OCI-LY3 (cell line): ENCODE data around the gene PLXDC2.

Experiments used
- H2AFZ ChIP-seq: fragments of 200-600, 300-600 bp; shearing (Covaris generic); 2 replicates; pipeline ENCODE4 v1.6.0; 2014; ENCODE audit warnings: antibody characterized with exemption, low read depth, low read length
- H3K27ac ChIP-seq: fragments of 200-600, 300-600 bp; sonication (generic); 2 replicates; pipeline ENCODE4 v1.5.1; 2014; ENCODE audit warnings: mild to moderate bottlenecking, low read length, moderate library complexity, mixed read lengths
- H3K27me3 ChIP-seq: fragments of 200-600, 300-600 bp; sonication (generic); 2 replicates; pipeline ENCODE4 v1.6.1; 2014; ENCODE audit warnings: low read depth, low read length, mixed read lengths
- H3K36me3 ChIP-seq: fragments of 200-600, 300-600 bp; sonication (generic); replicated peaks from 2 replicates; pipeline ENCODE3; 2014; ENCODE audit warnings: low read depth, low read length, mixed read lengths
- H3K4me1 ChIP-seq: fragments of 300-600, 200-600 bp; sonication (generic); 2 replicates; pipeline ENCODE4 v1.6.1; 2014; ENCODE audit warnings: low read length, mixed read lengths
- H3K4me2 ChIP-seq: fragments of 200-600, 300-600 bp; sonication (generic); 2 replicates; pipeline ENCODE4 v1.6.1; 2014; ENCODE audit warnings: low read length, mixed read lengths
- H3K4me3 ChIP-seq: fragments of 300-600, 200-600 bp; sonication (generic); 2 replicates; pipeline ENCODE4 v1.5.1; 2014; ENCODE audit warnings: antibody characterized with exemption, mild to moderate bottlenecking, low read length, moderate library complexity
- H3K79me2 ChIP-seq: fragments of 300-600, 200-600 bp; shearing (Covaris generic); 2 replicates; pipeline ENCODE4 v1.6.1; 2014; ENCODE audit warnings: mild to moderate bottlenecking, low read length, mixed read lengths
- H3K9ac ChIP-seq: fragments of 300-600, 200-600 bp; shearing (Covaris generic); 2 replicates; pipeline ENCODE4 v1.6.0; 2014; ENCODE audit warnings: mild to moderate bottlenecking, low read length, moderate library complexity
- H3K9me3 ChIP-seq: fragments of 200-600, 300-600 bp; shearing (Covaris generic); 2 replicates; pipeline ENCODE4 v1.6.1; 2014; ENCODE audit warnings: low read length, mixed read lengths; ENCODE audit not compliant: insufficient read depth
- H4K20me1 ChIP-seq: fragments of 200-600, 300-600 bp; sonication (generic); 2 replicates; pipeline ENCODE4 v1.6.1; 2016; ENCODE audit warnings: low read length, mixed read lengths; ENCODE audit not compliant: insufficient read depth
- CTCF ChIP-seq: fragments of 200-600, 300-600 bp; sonication (generic); IDR thresholded peaks from 2 replicates; pipeline ENCODE4 v1.5.1; 2014; ENCODE audit warnings: antibody characterized with exemption, low read length, low read depth
- EZH2phosphoT487 ChIP-seq: fragments of 200-600 bp; shearing (Covaris generic); IDR thresholded peaks from 2 replicates; pipeline ENCODE4 v1.6.1; 2018; ENCODE audit warnings: antibody characterized with exemption, mixed run types, low read depth

The PLXDC2 gene

DNA sequence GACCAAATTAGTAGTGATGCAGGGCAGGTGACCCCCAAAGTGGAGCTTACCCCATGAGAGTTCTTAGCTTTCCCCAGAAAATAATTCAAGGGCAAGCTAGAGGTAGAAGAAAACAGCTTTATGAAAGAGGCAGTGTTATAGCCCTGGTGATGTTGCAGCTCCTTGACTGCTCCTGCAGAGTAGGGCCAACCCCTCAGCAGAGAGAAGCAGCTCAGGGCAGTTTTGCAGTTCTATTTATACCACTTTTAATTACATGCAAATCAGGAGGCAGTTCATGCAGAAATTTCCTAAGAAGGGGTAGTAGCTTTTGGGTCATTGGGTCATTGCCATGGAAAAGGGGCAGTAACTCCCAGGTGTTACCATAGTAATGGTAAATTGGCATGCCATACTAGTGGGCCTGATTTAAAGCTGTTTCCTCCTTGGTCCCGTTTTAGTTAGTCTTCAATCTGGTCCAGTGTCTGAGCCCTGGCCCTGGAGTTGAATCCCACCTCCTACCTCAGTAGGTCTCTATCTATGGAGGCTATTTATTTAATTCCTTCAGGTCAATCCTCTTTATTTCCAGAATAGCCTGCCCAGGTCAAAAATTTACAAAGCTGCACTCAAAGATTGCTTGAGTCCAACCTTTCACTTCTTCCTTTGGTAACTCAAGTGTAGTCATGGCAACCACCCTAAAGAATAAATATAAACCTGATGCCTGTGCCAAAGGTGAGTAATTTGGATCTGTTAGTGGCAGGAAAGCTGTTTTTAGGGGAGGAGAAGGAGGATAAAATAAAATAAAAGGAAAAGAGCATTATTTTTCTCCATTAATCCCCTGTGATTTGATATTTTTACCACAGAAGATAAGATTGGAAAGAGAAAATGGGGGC lies 29.5 kb downstream of the PLXDC2 start:
- H4K20me1 ChIP-seq, result no peaks in the 10 kb centered on the region
- H3K27ac ChIP-seq, result no peak overlapping the region
- H2AFZ ChIP-seq, result no peak overlapping the region
- TF ChIP-seq CTCF (no peak), EZH2phosphoT487 (no peak)
- H3K4me3 ChIP-seq, result no peak overlapping the region
- no peaks in the 10 kb centered on the region for H3K79me2 ChIP-seq
- H3K4me1 ChIP-seq, result no peaks in the 10 kb centered on the region
- no peaks in the 10 kb centered on the region for H3K9me3 ChIP-seq
- H3K36me3 ChIP-seq, result no peaks in the 10 kb centered on the region
- no peak overlapping the region for H3K9ac ChIP-seq
- no peaks in the 10 kb centered on the region for H3K27me3 ChIP-seq
- H3K4me2 ChIP-seq, result no peak overlapping the region

DNA sequence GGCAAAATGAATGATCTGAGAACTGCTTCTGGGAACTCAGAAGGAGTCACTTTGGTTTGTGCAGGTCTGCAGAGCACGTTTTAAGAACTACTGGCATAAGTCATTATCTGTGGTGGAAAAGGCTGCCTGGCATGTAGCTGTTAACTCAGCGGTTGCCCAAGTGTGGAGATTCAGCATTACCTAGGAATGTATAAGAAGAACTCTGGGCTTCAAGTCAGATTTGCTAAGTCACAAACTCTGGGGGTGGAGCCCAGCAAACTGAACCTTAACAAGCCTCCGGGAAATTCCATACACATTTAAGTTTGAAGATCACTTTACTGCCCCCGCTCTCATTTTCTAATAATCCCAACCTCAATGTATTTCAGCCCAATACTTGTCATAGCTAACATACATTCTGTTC lies 31.1 kb downstream of the PLXDC2 start:
- H3K9ac ChIP-seq, result no peak overlapping the region
- no peaks in the 10 kb centered on the region for H3K9me3 ChIP-seq
- H3K79me2 ChIP-seq, result no peaks in the 10 kb centered on the region
- no peak overlapping the region for H3K4me2 ChIP-seq
- H3K4me3 ChIP-seq, result no peak overlapping the region
- H3K27me3 ChIP-seq, result no peaks in the 10 kb centered on the region
- no peaks in the 10 kb centered on the region for H4K20me1 ChIP-seq
- TF ChIP-seq CTCF (no peak), EZH2phosphoT487 (no peak)
- no peaks in the 10 kb centered on the region for H3K36me3 ChIP-seq
- H3K27ac ChIP-seq, result no peak overlapping the region
- H3K4me1 ChIP-seq, result no peaks in the 10 kb centered on the region
- no peak overlapping the region for H2AFZ ChIP-seq

- Histone ChIP-seq H3K9ac (no peak overlapping the region), H3K27ac (no peak overlapping the region), H3K79me2 (no peaks in the 10 kb centered on the region), H2AFZ (no peak overlapping the region), H3K4me1 (no peaks in the 10 kb centered on the region), H3K27me3 (no peaks in the 10 kb centered on the region), H3K4me2 (no peak overlapping the region), H3K9me3 (no peaks in the 10 kb centered on the region), H4K20me1 (no peaks in the 10 kb centered on the region), H3K36me3 (no peaks in the 10 kb centered on the region), H3K4me3 (no peak overlapping the region)
- TF ChIP-seq EZH2phosphoT487 (no peak), CTCF (no peak)
Observed at GRCh38 chr10:19848226-19848985, 32.2 kb downstream of the PLXDC2 start.

DNA sequence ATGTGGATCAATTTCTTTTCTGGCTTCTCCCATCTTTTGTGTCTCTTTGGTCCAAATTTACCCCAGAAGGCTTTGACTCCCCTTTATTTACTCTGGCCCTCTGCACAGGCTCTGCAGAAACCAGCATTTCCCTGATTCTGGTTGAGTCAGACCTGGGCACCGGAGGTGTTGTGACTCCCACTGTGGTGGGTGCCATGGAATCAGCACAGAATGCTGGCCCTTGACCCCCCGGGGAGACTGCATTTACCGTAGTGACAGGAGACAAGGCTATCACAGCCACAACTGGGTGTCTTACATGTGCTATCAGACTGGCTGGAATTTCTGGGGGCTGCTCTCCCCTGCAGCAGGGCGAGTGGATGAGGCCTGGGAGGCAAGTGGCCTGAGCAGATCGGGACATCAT lies 37.6 kb downstream of the PLXDC2 start:
- Histone ChIP-seq H3K27ac (no peak overlapping the region), H3K4me2 (no peak overlapping the region), H3K4me3 (no peak overlapping the region), H4K20me1 (no peaks in the 10 kb centered on the region), H3K9me3 (no peaks in the 10 kb centered on the region), H3K79me2 (no peaks in the 10 kb centered on the region), H2AFZ (no peak overlapping the region), H3K36me3 (no peaks in the 10 kb centered on the region), H3K9ac (no peak overlapping the region), H3K27me3 (no peaks in the 10 kb centered on the region), H3K4me1 (no peaks in the 10 kb centered on the region)
- TF ChIP-seq CTCF, result no peak
- no peak for TF ChIP-seq EZH2phosphoT487
